ENCODE data around the gene CD274.
A peak's percentile ranks its signal among the peaks of the same experiment; 100 is the strongest.
"Not testable (repeated sequence)": the region's sequence is repeated elsewhere in the genome, so short reads cannot be mapped to it uniquely, and the experiment has no call there.

Gene CD274

DNA sequence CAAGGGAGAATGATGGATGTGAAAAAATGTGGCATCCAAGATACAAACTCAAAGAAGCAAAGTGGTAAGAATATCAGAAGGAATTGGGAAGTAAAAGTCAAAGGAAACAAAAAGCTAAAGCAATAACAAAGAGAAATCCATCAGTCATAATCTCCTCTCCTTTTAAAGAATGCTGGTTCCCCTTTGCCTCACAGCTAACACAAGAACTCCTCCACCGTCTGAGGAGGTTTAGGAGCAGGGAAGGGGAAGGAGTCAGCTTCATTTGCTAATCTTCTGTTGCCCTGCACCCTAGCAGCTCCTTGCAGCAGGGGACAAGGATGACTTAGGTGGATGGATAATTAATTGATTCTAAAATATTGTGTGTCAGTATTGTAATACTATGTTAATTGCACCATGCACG is 16.4 kb downstream of the CD274 start:
- no peak for DNase-seq (ENCODE audit: low read depth in 3 of 3)

DNA sequence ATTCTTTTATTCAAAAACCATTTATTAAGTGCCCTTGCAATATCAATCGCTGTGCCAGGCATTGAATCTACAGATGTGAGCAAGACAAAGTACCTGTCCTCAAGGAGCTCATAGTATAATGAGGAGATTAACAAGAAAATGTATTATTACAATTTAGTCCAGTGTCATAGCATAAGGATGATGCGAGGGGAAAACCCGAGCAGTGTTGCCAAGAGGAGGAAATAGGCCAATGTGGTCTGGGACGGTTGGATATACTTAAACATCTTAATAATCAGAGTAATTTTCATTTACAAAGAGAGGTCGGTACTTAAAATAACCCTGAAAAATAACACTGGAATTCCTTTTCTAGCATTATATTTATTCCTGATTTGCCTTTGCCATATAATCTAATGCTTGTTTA is 18.5 kb downstream of the CD274 start:
- DNase-seq (ENCODE audit: low read depth in 3 of 3): no peak

DNA sequence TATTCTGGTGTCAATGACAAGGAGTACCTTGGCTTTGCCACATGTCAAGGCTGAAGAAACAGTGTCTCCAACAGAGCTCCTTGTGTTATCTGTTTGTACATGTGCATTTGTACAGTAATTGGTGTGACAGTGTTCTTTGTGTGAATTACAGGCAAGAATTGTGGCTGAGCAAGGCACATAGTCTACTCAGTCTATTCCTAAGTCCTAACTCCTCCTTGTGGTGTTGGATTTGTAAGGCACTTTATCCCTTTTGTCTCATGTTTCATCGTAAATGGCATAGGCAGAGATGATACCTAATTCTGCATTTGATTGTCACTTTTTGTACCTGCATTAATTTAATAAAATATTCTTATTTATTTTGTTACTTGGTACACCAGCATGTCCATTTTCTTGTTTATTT is 19.8 kb downstream of the CD274 start:
- DNase-seq (ENCODE audit: low read depth in 3 of 3): no peak

DNA sequence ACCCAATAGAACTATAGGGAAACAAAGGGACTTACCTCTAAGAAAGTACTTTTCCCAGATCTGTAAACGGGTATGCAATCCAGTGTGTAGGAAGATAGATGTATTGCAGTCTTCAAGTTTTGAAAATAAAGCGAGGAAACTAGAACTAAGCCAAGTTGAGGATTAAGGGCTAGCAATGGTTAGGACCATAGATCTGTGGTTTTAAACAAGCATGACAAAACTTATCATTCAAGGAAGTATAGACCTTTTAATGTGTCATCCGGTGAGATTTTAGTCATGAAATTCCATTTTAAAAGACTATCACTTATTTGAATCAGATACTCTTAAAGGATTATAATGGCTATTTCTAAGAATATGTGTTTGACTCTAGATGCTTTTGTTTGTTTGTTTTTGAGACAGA is 20.5 kb downstream of the CD274 start:
- no peak for DNase-seq (ENCODE audit: low read depth in 3 of 3)

DNA sequence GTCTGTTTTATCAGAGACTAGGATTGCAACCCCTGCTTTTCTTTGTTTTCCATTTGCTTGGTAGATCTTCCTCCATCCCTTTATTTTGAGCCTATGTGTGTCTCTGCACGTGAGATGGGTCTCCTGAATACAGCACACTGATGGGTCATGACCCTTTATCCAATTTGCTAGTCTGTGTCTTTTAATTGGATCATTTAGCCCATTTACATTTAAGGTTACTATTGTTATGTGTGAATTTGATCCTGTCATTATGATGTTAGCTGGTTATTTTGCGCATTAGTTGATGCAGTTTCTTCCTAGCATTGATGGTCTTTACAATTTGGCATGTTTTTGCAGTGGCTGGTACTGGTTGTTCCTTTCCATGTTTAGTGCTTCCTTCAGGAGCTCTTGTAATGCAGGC is 25.3 kb downstream of the CD274 start:
- not testable (repeated sequence) for DNase-seq (ENCODE audit: low read depth in 3 of 3)

DNA sequence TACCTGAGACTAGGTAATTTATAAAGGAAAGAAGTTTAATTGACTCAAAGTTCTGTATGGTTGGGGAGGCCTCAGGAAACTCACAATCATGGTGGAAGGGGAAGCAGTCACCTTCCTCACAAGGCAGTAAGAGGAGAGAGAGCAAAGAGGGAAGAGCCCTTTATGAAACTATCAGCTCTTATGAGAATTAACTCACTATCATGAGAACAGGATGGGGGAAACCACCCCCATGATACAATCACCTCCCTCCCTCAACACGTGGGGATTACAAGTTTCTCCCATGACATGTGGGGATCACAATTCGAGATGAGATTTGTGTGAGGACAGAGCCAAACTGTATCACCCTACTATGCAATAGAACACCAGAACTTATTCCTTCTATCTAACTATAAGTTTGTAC is 27.9 kb downstream of the CD274 start:
- DNase-seq (ENCODE audit: low read depth in 3 of 3): peak in 1 of 3 experiments; percentile 18

DNA sequence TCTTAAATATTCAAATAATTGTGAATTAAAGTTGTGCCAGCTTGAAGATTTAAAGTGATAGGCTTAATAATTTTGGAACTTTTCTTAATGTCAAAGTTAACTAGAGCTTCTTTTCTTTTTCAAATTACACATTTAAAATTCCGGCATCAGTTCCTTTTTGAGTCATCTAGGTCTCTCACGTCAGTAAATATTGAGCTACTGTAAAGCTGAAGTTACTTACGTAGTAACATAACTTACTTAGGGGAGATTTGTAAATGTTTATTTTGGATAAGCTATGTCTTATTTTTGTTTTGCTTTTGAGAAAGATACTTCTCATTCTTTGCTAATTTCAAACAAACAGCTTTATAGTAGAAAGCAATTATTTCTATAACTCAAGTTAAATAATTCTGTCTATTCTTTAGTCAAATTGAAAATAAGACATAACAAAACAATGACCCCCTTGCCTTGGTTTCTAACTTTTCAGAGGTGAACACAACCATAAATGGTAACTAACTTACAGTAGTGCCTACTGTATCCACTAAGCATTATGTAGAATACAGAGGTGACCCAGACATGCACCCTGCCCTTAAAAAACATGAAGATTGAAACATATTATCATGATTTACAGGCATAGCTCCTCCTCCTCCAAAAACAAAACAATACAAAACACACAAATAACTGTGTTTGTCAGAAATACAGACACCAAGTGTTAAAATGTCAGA is 29.8 kb downstream of the CD274 start:
- DNase-seq (ENCODE audit: low read depth in 3 of 3): no peak

DNA sequence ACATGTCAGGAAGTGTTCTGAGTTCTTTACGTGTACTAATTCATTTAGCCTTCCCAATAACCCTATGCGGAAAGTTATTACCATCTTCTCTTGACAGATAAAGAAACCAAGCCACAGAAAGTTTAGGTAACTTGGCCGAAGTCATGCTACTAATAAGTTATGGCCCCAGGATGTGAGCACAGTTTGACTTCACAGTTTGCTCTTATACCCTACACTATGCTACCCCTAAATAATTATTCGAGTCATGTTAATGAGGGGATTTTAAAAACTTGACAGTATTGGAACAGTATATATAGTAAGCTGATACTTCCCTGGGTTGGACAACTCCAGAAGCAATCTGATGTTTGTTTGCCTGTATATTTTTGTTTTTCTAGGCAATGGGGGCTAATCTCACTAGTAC is 30.6 kb downstream of the CD274 start:
- no peak for DNase-seq (ENCODE audit: low read depth in 3 of 3)

DNA sequence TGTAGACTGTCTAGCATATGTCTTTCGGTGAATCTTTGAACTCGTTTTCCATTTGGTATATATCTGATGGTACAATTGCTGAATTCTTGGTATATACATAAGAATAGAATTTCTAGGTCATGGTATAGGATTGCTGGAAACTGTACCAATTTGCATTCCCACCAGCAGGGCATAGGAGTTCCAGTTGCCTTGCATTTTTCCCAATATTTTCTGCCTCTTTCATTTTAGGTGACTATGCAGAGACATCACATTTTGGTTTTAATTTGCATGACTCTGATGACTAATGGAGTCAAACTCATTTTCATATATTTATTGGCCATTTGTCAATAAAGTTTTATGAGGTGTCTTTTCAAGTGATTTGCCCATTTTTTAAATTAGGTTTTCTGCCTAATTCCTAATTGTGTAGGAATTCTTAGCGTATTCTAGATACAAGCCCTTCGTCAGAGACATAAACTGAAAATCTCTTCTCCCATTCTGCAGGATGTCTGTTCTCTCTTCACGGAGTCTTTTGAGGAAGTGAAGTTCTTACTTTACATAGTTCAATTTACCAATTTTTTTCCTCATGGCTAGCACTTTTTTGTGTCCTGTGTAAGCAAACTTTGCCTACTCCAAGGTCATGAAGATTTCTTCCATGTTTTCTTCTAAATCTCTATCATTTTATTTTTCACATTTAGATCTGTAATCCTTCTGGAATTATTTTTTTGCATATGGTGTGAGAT is 31.1 kb downstream of the CD274 start:
- no peak for DNase-seq (ENCODE audit: low read depth in 3 of 3)

DNA sequence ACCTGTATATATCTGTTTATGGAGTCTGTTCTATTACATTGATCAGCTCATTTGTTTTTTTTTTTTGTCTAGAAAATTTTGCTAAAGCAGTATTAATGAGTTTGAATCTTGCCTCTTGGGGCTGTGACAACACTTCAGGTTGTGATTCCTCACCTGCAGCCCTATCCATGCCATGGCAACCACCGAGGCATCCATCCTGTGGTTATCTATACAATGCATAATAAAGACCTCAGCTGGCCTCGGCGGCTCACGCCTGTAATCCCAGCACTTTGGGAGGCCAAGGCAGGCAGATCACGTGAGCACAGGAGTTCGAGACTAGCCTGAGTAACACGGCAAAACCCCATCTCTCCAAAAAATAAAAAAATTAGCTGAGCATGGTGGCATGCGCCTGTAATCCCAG is 31.9 kb downstream of the CD274 start:
- no peak for DNase-seq (ENCODE audit: low read depth in 3 of 3)

DNA sequence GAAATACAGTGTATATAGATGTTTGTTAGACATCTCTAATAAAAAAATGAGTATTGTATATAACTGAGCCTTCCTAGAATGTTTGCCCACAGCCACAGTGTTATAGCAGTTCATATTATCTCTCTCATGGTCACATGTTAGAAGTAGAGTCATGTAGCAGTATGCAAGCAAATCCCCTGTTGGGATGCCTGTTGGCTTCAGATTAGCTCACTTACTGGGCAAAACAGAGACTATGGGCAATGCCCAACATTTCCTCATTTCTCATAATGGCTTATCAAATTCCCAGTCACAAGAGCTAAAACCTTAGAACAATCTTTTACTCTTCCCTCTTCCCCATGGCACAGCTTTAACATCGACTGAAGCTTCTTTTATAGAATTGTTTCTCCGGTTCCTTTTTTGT is 33.0 kb downstream of the CD274 start:
- DNase-seq (ENCODE audit: low read depth in 3 of 3): no peak

DNA sequence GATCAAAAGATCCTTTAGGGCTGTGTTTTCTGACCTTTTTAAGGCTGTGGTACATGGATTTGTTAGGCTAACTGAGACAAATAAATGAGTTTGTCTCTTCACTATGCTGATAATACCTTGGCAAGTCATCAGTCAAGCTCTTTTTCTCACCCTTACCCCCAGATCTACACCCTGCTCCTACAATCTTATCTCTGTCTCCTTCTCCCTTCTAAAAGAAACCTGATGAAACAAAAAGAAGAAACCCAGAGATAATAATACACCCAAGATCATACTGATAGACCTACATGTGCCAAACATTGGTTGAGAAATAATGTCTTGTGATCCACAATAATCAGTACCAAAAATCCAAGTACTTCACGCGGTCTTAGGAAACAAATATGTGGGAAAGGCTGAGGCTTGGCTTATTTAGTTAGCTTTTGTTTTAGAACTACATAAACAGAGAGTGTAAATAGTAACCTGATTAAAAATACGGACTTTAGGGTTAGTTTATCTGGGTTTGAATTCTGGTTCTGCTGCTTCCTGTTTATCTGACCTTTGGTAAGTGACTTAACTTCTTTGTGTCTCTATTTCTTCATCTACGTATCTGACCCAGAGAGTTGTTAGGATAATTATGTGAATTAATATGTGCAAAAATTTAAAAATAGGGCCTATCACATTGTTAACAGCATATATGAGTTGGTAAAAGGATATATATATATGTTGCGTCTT is 35.2 kb downstream of the CD274 start:
- no peak for DNase-seq (ENCODE audit: low read depth in 3 of 3)

DNA sequence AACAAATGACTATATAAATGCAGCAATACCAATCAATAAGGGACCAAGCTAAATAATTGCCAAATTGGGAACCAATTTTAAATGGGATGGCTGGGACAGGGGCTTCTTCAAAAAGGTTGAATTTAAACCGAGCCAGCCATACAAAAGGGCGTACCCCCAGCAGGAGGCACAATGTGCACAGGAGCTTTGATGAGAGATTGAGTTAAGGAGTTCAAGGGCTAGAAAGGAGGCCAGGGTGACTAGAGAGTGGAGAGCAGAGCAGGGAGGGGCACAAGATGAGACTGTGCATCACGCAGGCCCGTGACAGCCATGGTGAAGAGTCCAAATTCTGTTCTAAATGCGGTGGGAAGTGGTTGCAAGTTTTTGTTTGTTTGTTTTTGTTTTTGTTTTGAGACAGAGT is 36.6 kb downstream of the CD274 start:
- no peak for DNase-seq (ENCODE audit: low read depth in 3 of 3)

DNA sequence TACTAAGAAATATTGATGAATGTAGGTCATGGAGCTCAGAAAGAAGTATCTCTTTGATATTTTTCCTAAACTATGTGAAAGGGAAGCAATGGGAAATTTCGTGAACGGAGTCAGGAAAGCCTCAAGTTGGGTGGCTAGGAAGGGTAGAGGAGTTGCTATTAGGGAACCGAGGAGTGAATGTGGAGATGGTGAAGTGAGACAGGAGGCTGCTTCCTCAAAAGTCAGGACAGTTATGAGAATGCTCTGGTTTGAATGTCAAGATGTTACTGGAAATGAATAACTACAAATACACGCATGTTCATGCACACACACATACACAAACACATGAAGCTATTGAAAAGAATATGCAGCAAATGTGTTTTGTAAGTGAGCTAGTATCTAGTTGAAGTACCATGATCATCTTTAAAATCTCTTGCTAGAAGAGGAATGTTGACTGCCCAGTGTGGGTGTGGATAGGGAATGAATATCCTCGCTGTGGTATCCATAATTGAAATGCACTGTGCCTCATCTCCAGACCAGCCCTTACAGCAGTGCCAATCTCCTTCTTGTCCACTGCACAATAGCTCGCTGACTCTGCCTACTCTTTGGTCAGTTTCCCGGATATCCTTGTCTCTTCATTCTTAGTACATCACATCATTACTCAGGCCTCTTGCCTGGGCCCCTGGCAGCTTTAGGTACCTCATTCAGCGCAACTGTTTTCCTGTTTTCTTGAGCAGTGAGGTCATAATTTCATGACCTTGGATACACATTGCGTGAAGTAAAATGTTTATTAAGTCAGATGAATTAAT is 38.1 kb downstream of the CD274 start:
- no peak for DNase-seq (ENCODE audit: low read depth in 3 of 3)

DNA sequence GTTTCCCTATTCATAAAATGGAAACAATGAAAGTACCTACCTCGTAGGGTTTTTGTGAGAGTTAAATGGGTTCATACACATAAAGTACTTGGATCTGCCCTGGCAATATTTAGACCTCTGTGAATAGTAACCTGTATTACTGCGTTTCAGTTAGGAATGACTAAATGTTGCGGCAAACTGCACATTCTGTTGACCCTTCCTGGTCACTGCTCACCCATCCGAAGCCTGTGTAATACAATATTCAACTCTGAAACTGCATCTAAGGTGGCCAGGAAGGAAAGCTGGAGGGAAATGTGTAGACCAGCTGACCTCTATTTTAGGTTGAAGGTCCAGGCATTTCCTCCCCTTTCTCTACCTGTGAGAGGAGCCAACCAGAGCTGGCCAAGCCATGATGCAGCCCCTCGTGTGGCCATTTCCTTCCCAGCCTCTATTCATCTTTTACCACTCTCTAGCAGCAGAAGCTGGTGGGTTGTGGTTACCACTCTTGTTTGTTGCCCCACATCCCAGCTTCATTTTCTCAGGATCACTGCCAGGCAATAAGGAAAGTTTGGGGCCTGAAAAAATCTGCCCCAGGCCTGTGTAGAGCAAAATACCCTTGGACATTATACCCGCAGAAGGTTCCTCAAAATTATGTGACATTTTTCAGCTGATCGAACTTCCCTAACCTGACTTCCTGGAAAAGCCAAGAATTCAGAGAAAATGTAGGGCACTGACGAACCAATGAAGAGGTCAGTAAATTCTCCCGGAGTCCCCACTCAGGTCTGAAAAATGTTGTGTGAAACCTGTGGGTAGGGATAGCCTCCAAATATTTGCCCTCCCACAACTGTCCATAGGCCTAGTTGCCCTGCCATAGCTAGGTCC is 39.5 kb downstream of the CD274 start:
- DNase-seq (ENCODE audit: low read depth in 3 of 3): no peak

DNA sequence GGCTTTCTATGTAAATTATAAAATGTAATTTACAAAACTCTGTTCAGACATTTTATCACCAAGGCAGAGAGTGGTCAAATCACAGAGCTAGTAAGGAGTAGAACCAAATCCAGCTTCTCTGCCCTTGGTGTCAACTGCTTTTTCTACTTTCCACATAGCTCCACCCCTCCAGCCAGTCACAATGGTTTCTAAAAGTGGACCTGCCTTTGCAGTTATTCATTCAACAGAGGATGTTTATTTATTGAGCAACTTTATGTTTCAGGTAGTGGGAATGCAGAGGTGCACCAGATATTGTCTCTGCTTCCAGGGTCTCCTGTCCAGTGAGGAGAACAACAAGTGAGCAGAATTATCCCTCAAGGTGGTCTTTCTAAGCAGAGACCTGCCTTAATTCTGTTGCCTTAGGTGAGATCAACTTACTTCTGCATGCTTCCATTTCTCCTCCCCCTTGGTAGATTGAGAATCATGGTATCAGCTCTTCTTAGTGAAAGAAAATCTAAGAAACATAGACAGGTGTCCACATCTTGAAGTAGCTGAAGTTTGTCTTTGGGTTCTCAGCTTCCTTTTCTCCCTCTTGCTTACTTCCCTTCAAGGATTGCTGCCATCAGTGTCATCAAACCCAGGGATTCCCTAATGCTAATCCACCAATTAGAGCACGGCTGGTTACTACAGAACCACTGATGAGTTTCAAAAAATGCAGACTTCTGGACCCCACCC is 42.8 kb downstream of the CD274 start:
- no peak for DNase-seq (ENCODE audit: low read depth in 3 of 3)

DNA sequence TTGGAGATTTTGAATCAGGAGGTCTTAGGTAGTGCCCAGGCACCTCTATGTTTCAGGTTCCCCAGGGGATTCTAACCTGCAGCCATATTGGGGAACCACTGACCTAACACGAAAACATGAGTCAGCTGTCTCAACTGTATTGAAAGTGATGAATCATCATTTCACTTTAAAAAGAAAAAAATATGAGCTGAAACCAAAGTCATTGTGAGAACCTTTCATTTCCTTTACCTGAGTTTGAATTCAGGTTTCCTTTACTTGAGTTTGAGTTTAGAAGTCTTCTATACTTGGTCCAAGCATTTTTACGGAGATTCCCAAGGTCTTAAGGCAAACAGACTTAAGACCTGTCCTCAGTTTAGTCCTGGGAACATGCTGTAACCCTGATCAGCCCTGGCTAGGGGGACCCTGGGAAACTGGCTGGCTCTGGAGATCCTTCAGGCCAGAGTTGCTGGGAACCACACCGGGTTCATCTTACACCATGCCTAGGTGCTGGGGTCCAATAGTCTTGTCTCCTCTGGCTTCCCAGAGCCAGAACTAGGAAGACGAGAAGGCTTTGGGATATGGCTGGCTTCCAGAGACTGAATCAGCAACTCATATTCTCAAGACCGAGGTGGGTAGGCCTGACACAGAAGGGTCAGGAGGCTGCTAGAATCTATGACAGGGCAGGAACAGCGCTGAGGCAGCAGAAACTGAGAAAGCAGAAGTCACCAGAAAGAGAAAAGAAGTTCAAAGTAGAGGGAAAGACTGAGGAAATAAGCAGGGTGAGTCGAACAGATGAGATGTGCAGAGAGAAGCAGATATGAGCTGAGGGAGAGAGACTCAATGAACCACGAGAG is 43.6 kb downstream of the CD274 start:
- peak in 1 of 3 experiments; percentile 29 for DNase-seq (ENCODE audit: low read depth in 3 of 3)

DNA sequence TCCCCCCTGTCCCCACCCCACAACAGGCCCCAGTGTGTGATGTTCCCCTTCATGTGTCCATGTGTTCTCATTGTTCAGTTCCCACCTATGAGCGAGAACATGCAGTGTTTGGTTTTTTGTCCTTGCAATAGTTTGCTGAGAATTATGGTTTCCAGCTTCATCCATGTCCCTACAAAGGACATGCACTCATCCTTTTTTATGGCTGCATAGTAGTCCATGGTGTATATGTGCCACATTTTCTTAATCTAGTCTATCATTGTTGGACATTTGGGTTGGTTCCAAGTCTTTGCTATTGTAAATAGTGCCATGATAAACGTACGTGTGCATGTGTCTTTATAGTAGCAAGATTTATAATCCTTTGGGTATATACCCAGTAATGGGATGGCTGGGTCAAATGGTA is 44.4 kb downstream of the CD274 start:
- DNase-seq (ENCODE audit: low read depth in 3 of 3): not testable (repeated sequence)

DNA sequence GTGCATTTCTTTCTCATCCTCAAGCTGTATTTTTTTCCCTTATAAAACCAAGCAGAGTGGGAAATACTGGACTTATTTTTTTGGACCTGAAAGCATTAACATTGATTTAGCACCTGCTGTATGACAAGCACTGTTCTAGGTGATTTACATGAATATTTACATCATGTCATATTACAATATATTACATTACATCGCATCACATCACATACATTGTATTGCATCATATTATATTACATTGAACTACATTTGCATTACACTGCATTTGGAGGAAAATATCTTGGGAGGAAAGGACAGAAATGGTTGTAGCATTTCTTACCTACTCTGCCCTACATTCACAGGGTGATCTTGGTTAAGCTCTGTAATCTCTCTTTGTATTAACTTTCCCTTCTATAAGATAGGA is 48.8 kb downstream of the CD274 start:
- no peak for DNase-seq (ENCODE audit: low read depth in 3 of 3)

All from stimulated activated CD4-positive, alpha-beta T cell treated with anti-CD3 and anti-CD28 coated beads, TNF-alpha, amount 100 ng/mL, for 24 hours (primary cell).